Bladder microvascular endothelial cell (primary cell): Measurements from ENCODE around the gene ZNF587B. TPM values are rescaled to one million over a fixed set of nuclear protein-coding genes. Genes with fewer than 3 reads are reported as not detected.

Source experiments
- total RNA-seq: library from RNA; depleted of rRNA; stranded (reverse); fragments of >200 nt; gene quantifications from 2 replicates; pipeline ENCODE4 v1.2.3, GENCODE V29; 2014

The ZNF587B gene
- total RNA-seq, result 8.6 and 20.8 TPM in 2 replicates

GRCh38 chr19:57830071-57830602, at the start of gene ZNF587B:
Gene ZNF587B (plus strand): TSS chr19:57830299. CDS start chr19:57830529, 230 bp downstream.

GRCh38 chr19:57814505-57815246, 15.4 kb upstream of the ZNF587B start, which contains the start of gene ZNF552:
Gene ZNF552 (minus strand): TSS chr19:57814913. CDS start chr19:57814743, 170 bp downstream.

GRCh38 chr19:57849666-57850473, 19.8 kb downstream of the ZNF587B start, which contains the start of gene ZNF587:
Gene ZNF587 (plus strand): TSS chr19:57849859. CDS start chr19:57850039, 180 bp downstream.

GRCh38 chr19:57888560-57889231, 58.6 kb downstream of the ZNF587B start, which contains the start of gene ZNF814:
Gene ZNF814 (minus strand): TSS chr19:57889037. CDS start chr19:57888802, 235 bp downstream.

Other genes with a start within 250 kb of the ZNF587B start
- gene ZIK1, start 246.2 kb upstream of the ZNF587B start, total RNA-seq, result 3.4 TPM in 2 replicates
- gene ZNF530, start 230.4 kb upstream of the ZNF587B start, total RNA-seq, result 2.4 and 2.5 TPM in 2 replicates
- gene ZNF134, start 216.1 kb upstream of the ZNF587B start, total RNA-seq, result 11.3 and 16.2 TPM in 2 replicates
- 8.3 and 11.6 TPM in 2 replicates for gene ZNF211, start 197.1 kb upstream of the ZNF587B start, total RNA-seq
- gene ZSCAN4, start 161.4 kb upstream of the ZNF587B start, total RNA-seq, result not detected in 2 replicates
- gene ZNF551, start 148.3 kb upstream of the ZNF587B start, total RNA-seq, result 6.0 and 7.9 TPM in 2 replicates
- gene ZNF154, start 121.1 kb upstream of the ZNF587B start, total RNA-seq, result 1.3 and 1.4 TPM in 2 replicates
- 5.7 and 6.7 TPM in 2 replicates for gene ZNF671, start 102.7 kb upstream of the ZNF587B start, total RNA-seq
- gene ZNF776, start 83.5 kb upstream of the ZNF587B start, total RNA-seq, result 8.7 and 14.7 TPM in 2 replicates
- 9.6 and 20.1 TPM in 2 replicates for gene ZNF586, start 60.6 kb upstream of the ZNF587B start, total RNA-seq
- gene ZNF552, start 15.4 kb upstream of the ZNF587B start, total RNA-seq, result 3.9 and 7.9 TPM in 2 replicates
- gene ZNF587, start 19.6 kb downstream of the ZNF587B start, total RNA-seq, result 12.5 and 32.9 TPM in 2 replicates
- 2.6 and 4.7 TPM in 2 replicates for gene ZNF814, start 58.7 kb downstream of the ZNF587B start, total RNA-seq
- 7.1 and 22.4 TPM in 2 replicates for gene ZNF417, start 86.3 kb downstream of the ZNF587B start, total RNA-seq
- 1.9 and 6.7 TPM in 2 replicates for gene ZNF418, start 105.1 kb downstream of the ZNF587B start, total RNA-seq
- gene ZNF256, start 117.4 kb downstream of the ZNF587B start, total RNA-seq, result 4.0 and 5.5 TPM in 2 replicates
- gene C19orf18, start 144.2 kb downstream of the ZNF587B start, total RNA-seq, result 0.16 and 0.25 TPM in 2 replicates
- 5.7 and 11.6 TPM in 2 replicates for gene ZNF606, start 172.5 kb downstream of the ZNF587B start, total RNA-seq
- gene ZSCAN1, start 203.7 kb downstream of the ZNF587B start, total RNA-seq, result 0.16 and 0.25 TPM in 2 replicates
- 0.97 and 2.6 TPM in 2 replicates for gene ZNF135, start 229.0 kb downstream of the ZNF587B start, total RNA-seq